Right lobe of liver (tissue), 4 donors: ENCODE results near the gene LRIG3.

Experiments used
- CTCF ChIP-seq, 4 donors: fragments of 200-600 bp in 3 of 4; fragments of 450-650 bp in 1 of 4; IDR thresholded peaks; one replicate each; pipeline versions ENCODE4 v1.5.1 to v1.8.0; 2016 to 2022; ENCODE audit warnings: antibody characterized with exemption in 4 of 4, mild to moderate bottlenecking in 2 of 4
- POLR2A ChIP-seq: fragments of 450-650 bp; IDR thresholded peaks from one replicate; pipeline ENCODE4 v1.6.1; 2017; ENCODE audit warnings: antibody characterized with exemption, mild to moderate bottlenecking
- donor health status: DM: no; HTN: no; CAD: no.
- donor health status: DM: no; HTN: no; CAD: no.
- donor health status: DM: no; HTN: yes; CAD: no.

GRCh38 chr12:58925111-58925611 lies 4.9 kb upstream of the LRIG3 start:
- TF ChIP-seq CTCF (IDR thresholded peaks at IDR 0.05): no peak
- no peak for TF ChIP-seq POLR2A
